HG02678 (cell line): Measurements from ENCODE around the gene KLHDC7A.
"Not testable (repeated sequence)": the region's sequence is repeated elsewhere in the genome, so short reads cannot be mapped to it uniquely, and the experiment has no call there.

Source experiments
- ATAC-seq: cut with Tn5 transposase; IDR thresholded peaks from one replicate; pipeline ENCODE4 v1.9.1; 2021; ENCODE audit warnings: mild to moderate bottlenecking, moderate library complexity; ENCODE audit not compliant: unreplicated experiment

KLHDC7A gene

GRCh38 chr1:18480315-18481189 is at the start of gene KLHDC7A:
TSS of gene KLHDC7A (plus strand) at chr1:18480930. CDS start at chr1:18480982, 52 bp downstream.
- no peak for ATAC-seq

DNA sequence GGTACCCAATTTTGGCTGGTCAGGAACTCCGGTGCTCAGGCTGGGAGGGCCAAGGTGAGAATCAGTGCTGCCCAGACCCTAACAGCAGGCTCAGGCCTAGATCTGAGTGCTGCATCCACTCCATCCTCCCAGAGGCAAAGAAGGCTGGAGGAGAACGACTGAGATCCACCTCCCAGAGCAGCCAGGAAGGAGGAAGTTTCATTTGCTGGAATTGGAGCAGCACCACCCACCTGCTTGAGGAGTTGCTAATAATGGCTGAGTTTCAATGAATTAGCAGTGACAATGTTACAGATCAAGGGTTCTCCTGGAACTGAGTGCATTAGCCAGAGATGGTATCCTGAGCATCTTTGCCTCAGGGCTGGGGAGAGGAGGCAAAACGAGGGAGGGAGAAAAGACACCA is 46.7 kb upstream of the KLHDC7A start:
- no peak for ATAC-seq

DNA sequence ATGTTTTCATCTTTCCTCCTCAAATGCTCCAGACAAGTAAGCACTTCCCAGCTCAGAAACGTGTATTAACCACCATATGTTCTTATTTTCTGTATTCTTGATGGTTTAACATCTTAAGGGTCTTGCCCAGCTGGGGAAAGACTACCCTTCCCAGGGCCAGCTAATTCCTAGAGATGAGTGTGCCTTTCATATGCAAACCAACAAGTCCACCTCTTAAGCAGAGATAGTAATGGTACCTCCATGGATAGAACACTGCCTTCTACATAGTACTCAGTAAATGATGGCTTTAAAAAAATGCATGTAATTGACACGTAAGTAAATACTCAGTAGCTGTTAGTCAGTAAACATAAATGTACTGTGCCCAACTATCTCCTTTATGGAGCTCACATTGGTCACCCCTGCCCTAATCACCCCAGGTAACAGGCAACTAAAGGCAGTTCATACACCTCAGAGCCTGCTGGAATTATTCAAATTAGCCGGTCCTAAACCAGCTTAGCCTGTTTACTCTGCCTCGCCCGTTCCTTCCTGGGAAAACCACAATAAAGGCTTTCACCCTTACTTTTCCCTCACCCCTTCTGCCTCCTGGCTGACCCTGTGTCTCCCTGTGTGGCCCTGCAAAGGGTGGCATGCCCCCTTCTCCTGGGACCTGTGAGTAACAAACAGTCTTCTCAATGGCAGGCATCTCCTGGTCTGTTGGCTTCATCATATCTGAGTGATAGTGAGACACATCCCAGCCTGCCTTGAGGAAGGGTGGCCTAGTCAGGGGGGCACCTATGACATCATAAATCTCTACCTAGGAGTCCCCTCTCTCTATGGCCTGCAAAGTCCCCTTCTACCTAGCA is 40.1 kb upstream of the KLHDC7A start:
- no peak for ATAC-seq

GRCh38 chr1:18443587-18444520 is 36.9 kb upstream of the KLHDC7A start:
- ATAC-seq: no peak

- ATAC-seq: no peak
These were observed 36.2 kb upstream of the KLHDC7A start for GRCh38 chr1:18444563-18444962.

DNA sequence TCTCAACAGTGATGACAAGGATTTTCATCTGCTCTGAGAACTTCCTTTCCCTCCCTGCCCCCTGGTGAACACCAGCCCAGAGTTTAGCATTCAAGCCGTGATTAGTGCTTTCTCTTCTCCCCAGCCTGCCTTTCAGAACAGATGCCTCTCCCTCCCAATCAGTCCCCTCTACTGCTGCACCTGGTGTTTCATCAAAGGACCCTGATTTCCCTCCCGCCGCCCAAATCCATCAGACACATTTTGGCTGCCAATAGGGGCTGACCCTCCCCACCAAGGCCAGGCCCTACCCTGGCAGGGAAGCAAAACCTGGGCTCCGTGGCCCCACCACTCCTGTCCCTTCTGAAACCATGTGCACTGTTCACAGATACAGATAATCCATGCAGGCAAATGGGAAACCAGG is 34.0 kb upstream of the KLHDC7A start:
- ATAC-seq: no peak

DNA sequence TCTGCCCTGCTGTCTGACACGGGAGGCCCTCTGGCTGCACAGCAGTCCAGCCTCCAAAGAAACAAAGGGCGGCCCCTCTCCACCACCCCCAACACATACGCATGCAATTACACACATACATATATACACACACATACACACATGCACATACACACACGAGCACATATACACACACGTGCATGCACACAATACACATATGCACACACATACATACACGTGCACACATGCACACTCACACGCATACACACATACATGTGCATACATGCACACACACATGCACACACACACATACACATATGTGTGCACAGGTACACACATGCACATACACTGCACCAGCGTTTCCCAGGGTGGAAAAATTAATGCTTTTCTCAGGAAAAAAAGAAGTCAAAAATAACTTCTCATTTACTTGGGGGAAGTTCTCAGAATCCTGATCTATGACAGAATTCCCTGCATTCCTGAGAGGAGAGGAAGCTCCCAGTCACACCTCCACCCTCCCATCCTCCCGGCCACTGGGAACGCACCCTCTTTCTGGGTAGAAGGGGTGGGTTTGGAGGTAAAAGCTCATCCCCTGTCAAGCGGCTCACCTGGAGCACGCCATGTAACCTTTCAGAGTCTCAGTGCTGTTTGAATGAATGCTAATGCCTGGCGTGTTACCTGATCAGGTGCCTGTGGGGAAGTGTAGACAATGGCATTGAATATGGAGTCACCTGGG is 33.1 kb upstream of the KLHDC7A start:
- no peak for ATAC-seq

DNA sequence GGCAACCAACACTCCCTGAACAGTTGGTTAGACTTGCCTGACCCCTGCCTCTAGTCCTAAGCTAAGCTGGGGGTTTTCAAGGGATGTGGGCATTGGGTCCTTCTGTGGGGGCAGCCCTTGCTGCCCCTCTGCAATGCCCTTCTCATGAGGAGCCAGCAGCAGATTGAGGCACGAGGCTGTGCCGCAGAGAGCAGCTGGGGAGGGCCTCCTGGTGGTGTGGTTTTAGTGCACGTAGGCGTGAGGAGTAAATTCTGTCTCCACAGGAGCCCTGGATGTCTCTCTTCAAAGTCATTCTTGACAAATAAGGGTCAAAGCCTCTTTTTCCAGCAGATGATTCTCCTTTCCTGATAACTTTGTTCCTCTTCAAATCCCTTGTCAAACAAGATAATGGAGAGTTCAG is 31.8 kb upstream of the KLHDC7A start:
- ATAC-seq: no peak

- ATAC-seq: no peak
These were observed 28.2 kb upstream of the KLHDC7A start for GRCh38 chr1:18452550-18452949.

DNA sequence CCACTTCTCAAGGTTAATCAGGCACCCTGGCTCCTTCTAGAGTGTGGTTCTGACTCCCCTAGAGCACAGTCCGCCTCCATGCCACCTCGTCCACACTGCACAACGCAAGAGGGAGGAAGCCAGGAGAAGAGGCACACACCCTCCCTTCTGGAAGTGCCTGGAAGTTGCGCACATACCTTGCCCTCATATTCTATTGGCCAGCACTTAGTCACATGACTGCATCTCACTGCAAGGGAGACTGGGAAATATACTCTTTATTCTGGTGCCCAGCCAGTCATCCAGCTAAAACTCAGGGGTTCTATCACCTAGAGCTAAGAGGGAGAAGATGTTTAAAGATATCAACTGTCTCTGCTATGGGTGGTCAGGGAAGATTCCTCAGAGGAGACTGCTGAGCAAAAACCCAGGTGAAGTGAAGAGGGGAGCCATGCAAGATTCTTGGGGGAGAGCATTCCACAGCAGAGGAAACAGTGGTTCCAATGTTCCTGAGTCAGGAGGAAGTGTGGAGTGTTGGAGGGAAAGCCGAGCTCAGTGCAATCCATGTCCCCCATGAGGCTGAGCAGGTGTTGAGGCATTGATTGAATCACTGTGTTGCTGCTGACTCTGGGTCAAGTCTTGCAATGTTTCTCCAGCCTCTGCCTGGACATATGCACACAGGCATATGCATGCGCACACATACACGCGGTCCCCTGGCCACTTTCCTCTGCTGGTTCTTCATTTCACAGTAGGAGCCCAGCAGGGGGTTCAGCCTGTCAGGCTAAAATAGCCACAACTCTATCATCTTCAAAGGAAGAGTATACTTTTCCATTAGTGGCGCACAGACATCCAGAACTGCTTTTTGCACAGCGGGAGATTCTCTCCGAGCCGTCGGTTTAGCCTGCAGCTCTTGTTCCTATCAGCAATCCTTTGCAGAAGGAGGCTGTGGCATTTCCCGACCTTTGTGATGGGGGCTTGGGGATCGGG is 22.3 kb upstream of the KLHDC7A start:
- no peak for ATAC-seq

- ATAC-seq: no peak
These were observed 19.1 kb upstream of the KLHDC7A start for GRCh38 chr1:18461656-18462055.

DNA sequence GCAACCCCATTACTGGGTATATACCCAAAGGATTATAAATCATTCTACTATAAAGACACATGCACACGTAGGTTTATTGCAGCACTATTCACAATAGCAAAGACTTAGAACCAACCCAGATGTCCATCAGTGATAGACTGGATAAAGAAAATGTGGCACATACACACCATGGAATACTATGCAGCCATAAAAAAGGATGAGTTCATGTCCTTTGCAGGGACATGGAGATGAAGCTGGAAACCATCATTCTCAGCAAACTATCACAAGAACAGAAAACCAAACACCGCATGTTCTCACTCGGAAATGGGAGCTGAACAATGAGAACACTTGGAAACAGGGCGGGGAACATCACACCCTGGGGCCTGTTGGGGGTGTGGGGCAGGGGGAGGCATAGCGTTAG is 18.2 kb upstream of the KLHDC7A start:
- ATAC-seq: not testable (repeated sequence)

GRCh38 chr1:18463063-18463462 is 17.7 kb upstream of the KLHDC7A start:
- ATAC-seq: no peak

GRCh38 chr1:18463984-18464664 is 16.6 kb upstream of the KLHDC7A start:
- ATAC-seq: no peak

DNA sequence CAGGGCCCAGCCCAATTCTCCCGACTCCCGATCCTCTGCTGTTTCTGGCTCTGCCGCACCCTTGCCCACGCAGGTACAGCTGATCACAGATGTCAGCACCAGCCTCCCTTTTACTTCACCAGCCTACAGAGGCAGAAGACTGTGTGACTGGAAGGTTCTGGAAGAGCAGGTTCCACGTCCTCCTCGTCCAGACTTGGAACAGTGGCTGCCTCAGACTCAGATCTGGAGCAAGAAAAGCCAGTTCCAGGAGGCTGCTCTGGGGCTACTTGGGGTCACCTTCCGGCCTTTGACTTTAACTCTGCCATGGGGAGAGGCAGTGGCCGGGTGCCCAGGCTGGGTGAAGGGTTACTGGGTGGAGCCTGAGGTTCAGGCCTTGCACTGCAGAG is 16.1 kb upstream of the KLHDC7A start:
- no peak for ATAC-seq

GRCh38 chr1:18466676-18467075 is 14.1 kb upstream of the KLHDC7A start:
- no peak for ATAC-seq

DNA sequence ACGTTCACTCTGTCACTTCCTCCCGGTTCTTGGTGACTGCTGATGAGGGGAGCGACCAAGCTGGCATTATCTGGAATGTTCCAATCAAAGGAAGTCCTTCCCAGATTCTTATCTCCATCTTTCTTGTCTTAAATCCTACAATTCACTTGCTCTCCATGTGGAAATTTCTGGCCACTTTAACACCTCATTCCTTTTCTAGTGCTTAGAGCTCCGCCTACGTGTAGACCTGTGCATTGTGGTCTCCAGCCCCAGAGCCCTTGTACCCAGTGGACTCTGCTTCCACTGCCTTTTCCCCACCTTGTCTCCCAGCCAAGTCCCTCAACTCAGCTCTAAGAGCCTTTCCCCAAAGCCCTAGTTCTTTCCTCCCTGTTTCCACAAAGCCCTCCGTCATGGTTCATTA is 12.2 kb upstream of the KLHDC7A start:
- no peak for ATAC-seq

DNA sequence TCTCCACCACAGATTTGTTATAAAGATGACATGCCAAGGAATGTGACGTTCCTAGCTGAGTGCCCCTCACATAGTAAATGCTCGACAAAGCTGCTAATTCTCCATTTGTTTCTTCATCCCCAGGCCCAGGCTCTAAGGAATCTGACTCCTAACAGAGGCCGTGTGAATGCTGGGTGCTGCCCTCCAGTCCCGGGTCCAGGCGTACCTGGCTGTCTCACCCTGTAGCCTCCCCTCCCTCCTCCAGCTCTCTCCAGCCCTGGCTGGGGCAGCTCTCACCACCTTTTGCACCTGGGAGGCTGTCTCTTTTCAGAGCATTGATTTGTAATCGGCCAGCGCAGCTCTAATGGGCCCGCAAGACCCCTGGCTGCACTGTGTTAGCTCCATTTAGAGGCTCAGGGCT is 11.2 kb upstream of the KLHDC7A start:
- no peak for ATAC-seq
